HG02840 (cell line): ENCODE measurements around the gene JAKMIP1.

Source experiments
- ATAC-seq: cut with Tn5 transposase; IDR thresholded peaks from one replicate; pipeline ENCODE4 v1.9.1; 2021; ENCODE audit warnings: mild to moderate bottlenecking, moderate library complexity, moderate number of reproducible peaks; ENCODE audit not compliant: unreplicated experiment, low FRiP score

Gene JAKMIP1

GRCh38 chr4:6200011-6200921 is at the start of gene JAKMIP1:
TSS of gene JAKMIP1 (minus strand) at chr4:6200549. CDS start at chr4:6112850, 87,699 bp downstream.
- peak; percentile 67 for ATAC-seq

DNA sequence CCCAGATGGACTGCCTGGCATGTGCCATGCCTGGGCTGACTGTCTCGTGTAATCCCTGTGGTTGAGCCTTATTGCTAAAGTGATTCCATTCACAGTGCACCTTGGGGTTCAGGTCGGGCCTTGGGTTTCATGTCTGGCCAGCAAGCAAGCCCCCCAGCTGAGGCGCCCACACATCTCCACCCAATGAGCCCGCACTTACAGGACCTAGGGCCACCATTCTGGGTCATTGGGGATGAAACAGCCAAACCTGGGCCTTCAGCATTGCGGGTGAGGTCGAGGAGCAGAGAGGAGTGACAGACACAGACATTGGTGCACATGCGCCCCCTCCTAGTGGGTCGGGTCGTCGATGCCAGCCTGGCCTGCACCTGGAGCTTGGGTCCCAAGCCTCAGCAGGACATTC is 48.0 kb upstream of the JAKMIP1 start:
- ATAC-seq, result no peak

DNA sequence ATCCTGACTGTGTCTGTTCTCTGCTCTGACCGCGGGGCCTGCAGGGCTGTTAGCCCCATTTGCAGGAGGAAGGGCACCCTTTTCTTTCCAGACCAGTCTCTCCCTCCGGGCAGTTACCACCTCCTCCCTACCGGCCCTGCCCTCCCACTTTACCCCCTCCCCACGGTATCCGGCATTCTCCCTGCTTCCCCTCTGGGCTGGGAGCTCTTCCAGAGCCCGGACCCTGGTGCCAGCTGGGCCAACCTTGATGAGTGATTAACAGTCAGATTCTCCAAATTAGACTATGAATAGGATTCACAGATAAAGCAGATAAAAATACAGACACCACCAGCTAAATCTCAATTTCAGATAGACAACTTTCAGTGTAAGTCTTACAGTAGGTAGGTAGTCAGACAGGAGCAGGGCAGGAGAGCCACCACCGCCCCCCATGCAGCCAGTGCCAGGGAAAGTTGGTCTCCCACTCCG is 45.9 kb upstream of the JAKMIP1 start:
- no peak for ATAC-seq

DNA sequence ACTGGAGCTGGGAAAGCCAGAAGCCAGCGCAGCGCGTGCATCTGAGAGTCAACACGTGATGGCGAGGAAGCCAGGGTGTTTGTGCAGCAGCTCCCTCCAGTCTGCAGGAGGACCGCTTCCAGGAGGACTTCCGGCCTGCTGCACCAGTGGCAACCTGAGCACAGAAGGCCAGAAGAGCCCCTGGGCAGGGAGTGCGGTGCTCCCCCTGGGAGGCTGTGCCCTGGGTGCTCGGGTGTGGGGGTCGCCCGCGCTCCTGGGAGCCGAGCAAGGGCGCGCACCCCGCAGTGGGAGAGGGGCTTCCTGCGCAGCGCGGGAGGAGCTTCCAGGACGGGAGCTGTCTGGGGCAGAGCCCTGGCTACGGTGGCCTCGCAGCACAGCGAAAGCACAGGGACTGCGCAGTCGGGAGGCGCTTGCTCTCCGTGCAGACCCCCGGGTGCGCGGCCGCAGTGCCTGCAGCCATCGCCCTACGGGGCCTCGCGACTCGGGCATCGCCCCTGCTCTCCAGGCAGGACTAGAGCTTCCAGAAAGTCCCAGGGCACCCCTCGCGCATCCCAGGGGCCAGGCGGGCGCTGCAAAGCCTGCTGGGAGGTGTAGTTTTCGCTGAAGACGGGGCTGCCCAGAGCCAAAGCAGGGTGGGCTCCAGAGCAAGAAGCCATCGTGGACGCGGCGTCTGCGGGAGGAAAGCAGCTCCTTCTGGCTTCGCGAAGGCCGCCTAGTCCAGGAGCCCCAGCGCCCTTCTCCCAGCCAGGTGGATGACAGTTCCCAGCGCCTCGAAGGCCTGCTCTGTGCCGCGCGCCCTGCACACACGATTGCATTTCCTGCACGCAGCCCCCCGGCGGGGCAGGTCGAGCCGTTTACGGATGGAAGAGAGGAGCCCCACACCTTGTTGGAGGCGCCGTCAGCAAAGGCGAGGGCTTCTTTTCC is 45.2 kb upstream of the JAKMIP1 start:
- ATAC-seq, result no peak

GRCh38 chr4:6242271-6243029 is 42.1 kb upstream of the JAKMIP1 start:
- no peak for ATAC-seq

DNA sequence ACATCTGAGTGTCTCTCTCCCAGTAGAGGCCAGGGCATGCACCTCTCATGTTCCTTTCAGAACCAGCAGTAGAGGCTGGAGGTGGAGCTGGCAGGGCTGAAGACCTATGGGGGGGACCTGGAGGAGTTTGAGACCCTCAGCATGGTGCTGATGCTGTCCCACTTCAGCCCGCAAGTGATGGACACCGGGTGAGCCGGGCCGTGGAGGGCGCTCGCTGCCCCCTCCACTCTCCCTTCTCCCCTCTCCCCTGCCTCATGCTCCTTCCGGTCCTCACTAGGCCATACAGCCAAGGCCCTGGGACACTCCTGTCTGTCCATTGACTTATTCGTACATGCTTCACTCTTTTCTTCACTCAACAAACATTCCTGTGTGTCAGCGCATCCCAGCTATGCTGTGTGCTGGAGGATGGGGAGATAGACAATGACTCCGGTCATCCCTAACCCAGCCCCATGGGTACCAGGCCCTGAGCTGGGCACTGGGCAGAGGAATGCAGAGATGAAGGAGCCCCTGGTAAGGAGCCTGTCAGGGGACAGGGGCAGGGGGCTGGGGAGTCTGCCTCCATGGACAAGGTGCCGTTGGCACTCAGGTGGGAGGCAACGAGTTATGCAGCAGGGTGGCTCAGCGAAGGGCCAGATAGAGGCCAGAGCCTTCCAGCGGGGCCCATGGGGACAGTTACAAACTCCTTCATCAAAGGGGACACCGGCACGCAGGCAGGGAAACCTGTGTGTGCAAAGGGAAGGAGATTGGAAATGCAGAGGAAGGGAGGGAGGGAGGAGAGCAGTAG is 40.9 kb upstream of the JAKMIP1 start:
- ATAC-seq, result no peak

DNA sequence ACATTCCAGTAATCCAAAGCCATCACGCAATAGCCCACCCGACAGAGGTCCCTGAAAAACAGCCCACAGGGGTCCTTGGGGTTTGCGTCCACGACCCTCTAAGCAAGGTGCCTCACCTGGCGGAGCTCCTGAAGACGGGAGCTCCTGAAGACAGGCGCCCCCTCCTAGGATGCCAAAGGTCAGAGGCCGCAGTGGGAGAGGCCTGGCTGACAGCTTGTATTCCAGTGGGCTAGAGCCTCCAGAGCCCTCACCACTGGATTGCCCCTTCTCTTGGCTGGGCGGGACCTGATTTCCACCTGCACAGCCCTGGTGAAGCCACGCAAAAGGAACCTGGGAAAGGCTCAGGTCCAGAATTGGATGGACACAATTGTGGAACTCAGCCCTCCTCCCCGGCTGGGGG is 39.6 kb upstream of the JAKMIP1 start:
- no peak for ATAC-seq

- no peak for ATAC-seq
Observed at GRCh38 chr4:6239486-6239885, 39.1 kb upstream of the JAKMIP1 start.

DNA sequence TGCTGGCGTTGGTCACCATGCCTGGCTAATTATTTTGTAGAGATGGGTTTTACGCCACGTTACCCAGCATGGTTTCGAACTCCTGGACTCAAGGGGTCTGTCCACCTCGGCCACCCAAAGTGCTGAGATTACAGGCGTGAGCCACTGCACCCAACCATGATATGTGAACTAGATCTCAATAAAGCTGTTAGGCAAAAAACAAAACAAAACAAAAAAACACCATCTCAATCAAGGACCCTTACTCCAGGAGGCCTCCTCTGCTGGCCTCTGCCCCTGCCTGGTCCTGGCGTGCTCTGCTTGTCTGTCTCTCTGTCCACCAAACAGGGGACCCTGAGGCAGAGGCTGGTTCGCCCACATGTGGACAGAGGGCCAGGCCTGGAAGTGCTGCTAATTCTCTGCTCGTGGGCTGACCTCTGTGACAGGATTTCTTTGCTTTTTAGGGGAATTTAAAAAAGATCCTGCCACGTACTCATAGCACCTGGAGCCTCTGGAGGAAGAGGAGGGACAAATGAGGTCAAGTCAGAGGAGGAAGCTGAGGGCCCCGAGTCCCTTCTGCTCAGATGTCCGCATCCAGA is 36.6 kb upstream of the JAKMIP1 start:
- no peak for ATAC-seq

GRCh38 chr4:6235901-6236640 is 35.7 kb upstream of the JAKMIP1 start:
- ATAC-seq, result no peak

- ATAC-seq, result no peak
Observed at GRCh38 chr4:6235012-6235411, 34.7 kb upstream of the JAKMIP1 start.

DNA sequence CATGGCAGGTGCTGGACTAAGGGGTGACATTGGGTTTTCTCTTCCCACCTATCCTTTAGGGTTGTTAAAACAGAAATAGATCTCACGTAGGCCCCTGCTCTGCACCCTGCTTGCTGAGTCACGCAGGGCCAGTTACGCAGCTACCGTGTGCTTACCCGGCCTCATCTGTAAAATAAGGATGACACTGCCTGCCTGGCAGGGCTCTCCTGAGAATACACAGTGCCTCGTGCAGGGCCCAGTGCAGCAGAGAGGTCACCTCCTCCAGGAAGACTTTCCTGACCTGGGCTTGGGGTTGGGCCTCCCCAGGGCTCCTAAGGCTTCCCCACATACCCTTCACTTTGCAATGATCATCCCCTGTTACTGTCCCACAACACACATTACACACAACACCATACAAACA is 33.6 kb upstream of the JAKMIP1 start:
- ATAC-seq, result no peak

GRCh38 chr4:6232836-6233785 is 32.8 kb upstream of the JAKMIP1 start:
- ATAC-seq, result no peak

DNA sequence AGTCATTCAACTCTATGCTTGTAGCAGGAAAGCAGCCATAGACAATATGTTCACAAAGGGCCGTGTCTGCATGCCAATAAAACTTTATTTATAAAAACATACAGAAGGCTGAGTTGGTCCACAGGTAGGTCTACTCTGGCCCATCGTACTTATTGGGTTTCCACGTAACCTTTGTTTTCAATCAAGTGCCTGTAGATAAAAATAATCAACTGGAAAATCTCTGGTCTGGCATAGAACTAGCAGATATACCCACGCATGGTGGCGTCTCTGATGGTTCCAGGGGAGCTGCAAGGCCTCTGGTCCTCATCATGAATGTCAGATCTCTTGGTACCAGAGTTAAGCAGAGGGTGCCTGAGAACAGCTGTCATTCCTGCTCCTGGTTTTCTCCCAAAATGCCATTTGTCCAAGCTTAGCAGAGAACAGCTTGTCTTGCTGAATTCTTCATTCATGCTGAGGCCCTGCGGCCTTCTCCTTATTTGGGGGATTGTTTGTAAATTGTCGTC is 31.4 kb upstream of the JAKMIP1 start:
- no peak for ATAC-seq

DNA sequence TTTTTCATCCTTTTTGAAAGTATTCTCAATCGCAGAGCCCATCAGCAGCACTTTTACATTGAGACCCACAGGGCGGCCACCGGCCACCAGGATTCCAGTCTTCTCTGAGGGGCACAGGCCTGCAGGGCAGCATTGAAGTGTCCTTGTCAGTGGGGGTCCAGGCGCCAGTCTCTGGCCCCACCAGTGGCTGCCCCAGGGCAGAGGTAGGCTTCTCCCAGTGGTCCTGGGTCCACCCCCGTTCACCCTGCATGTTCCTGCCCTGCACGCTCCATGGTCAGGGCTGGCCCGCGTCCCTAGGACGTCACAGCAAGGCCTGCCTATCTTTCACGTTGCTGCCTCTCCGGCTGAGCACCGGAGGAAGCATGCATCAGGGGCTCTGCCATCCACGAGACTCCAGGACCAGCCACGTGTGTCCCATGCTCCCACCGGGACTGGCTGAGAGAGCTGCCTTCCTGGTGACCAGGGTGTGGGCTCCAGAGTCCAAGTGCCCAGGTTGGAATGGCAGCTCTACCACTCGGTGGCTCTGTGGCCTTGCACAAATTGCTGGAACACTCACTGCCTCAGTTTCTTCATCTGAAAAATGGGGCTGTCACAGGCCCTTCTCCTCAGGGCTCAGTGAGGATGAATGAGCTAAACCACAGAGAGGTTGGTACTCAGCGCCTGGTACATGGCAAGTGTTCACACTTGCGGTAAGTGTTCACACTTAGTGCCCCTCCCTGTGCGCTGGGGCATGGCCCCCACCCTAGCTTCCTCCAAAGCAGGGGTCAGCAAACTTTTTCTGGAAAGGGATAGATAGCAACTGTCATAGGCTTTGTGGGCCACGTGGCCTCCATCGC is 30.7 kb upstream of the JAKMIP1 start:
- ATAC-seq, result no peak

DNA sequence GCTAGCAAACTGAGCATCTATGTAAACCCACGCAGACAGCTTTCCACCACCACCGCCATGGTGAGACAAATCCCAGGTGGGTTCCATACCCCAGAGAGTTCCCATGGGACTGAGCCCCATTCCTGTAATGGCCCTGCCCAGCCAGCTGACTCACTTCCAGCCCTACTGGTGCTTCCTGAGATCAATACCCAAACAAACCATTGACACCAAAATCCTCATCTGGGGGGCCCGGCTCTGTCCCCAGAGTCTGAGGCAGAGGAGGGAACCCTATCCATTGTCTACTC is 30.1 kb upstream of the JAKMIP1 start:
- ATAC-seq, result no peak
